ENCODE measurements around the gene DYNLRB1. TPM values are rescaled to one million over a fixed set of nuclear protein-coding genes. Genes with fewer than 3 reads are reported as not detected.

The DYNLRB1 gene
- total and polyA plus RNA-seq, 2 donors (not counting 3 experiments of a cell fraction or from before 2014, with no cell fraction given): 142 to 245 TPM

GRCh38 chr20:34581341-34582184, 65.3 kb downstream of the DYNLRB1 start:
- Histone ChIP-seq H3K4me1 (ENCODE audit: control insufficient read depth, extremely low read depth, insufficient read depth, low read length) (peaks cover 14% of the 10 kb centered on the region), H2AFZ (ENCODE audit: low read depth, low read length) (peak overlapping the region; percentile 27), H3K36me3 (ENCODE audit: control insufficient read depth in 2 of 2, extremely low read depth in 1 of 2, insufficient read depth in 2 of 2, low read length in 2 of 2) (peaks cover 0 to 5% of the 10 kb centered on the region in 2 experiments), H4K20me1 (replicated peaks; ENCODE audit: control insufficient read depth, extremely low read depth, insufficient read depth, low read length) (no peaks in the 10 kb centered on the region), H3K9me3 (replicated peaks; ENCODE audit: control insufficient read depth, insufficient read depth, low read length) (no peaks in the 10 kb centered on the region), H3K79me2 (ENCODE audit: control insufficient read depth, insufficient read depth, low read length) (no peaks in the 10 kb centered on the region), H3K9ac (replicated peaks; ENCODE audit: extremely low read depth, insufficient read depth, low read length) (peak overlapping the region; percentile 3), H3K27me3 (ENCODE audit: control insufficient read depth in 2 of 2, insufficient read depth in 2 of 2, low read length in 2 of 2) (no peaks in the 10 kb centered on the region), H3K27ac (ENCODE audit: insufficient read depth, low read depth, low read length) (peak overlapping the region; percentile 51), H3K4me2 (ENCODE audit: insufficient read depth, low read length) (no peak overlapping the region), H3K9me1 (replicated peaks; ENCODE audit: control insufficient read depth, extremely low read depth, insufficient read depth, low read length) (no peaks in the 10 kb centered on the region), H3K4me3 (replicated peaks in 1 of 3; ENCODE audit: insufficient read depth in 1 of 3, low read depth in 1 of 3, low read length in 3 of 3) (no peak overlapping the region)
- BruUV-seq (replicated peaks): no TSS peak
- dilution Hi-C loops (cut with MboI; ENCODE audit: extremely low pct_ligation_motif_present, low sequenced_read_pairs): no loop called here
- no peak for TF ChIP-seq POLR2AphosphoS5 (IDR thresholded peaks at IDR 0.05; ENCODE audit: insufficient read depth, low read depth, low read length)
- TF ChIP-seq JUN (IDR thresholded peaks at IDR 0.05; ENCODE audit: borderline replicate concordance, insufficient read depth, insufficient read length, low read depth): no peak
- no peak for TF ChIP-seq MAX (IDR thresholded peaks at IDR 0.05; ENCODE audit: insufficient read depth, insufficient read length)
- no peak for TF ChIP-seq POLR2A (IDR thresholded peaks at IDR 0.05; ENCODE audit: low read depth, low read length)
- no peak for TF ChIP-seq FOS (IDR thresholded peaks at IDR 0.05; ENCODE audit: borderline replicate concordance, insufficient read depth, low read length)
- no peak for TF ChIP-seq GATA2 (IDR thresholded peaks at IDR 0.05; ENCODE audit: insufficient read depth, insufficient read length, low read depth, low read length)
- TF ChIP-seq MYC (IDR thresholded peaks at IDR 0.05; ENCODE audit: low read depth, low read length): no peak
- TF ChIP-seq EZH2 (IDR thresholded peaks at IDR 0.05; ENCODE audit: borderline replicate concordance, low read depth, low read length, severe bottlenecking): no peak
- no peak for TF ChIP-seq CTCF (IDR thresholded peaks at IDR 0.05; ENCODE audit: extremely low read depth in 1 of 2, insufficient read depth in 1 of 2, low read depth in 1 of 2, low read length in 2 of 2)
- FAIRE-seq (peak; percentile 90), DNase-seq (ENCODE audit: low read depth, low spot score) (peak; percentile 91)
- CTCF ChIA-PET: interaction anchor here (0.9 to 3.4 kb wide), 4 partner anchors 17 to 188 kb away, joined by 3 to 16 read pairs (median 10); no protein-coding TSS in a partner anchor
- intact Hi-C loops (cut with micrococcal nuclease): no loop called here
- POLR2A ChIA-PET: interaction anchor here (0.6 kb wide), 1 partner anchor 122 kb away, joined by 4 read pairs; the partner anchor contains the start of gene TP53INP2
